Heart right ventricle (tissue), 16 donors: ENCODE data around the gene TMEM167A. TPM values are rescaled to one million over a fixed set of nuclear protein-coding genes. Genes with fewer than 3 reads are reported as not detected.
A peak's percentile ranks its signal among the peaks of the same experiment; 100 is the strongest.

Source experiments
- ATAC-seq, 8 donors: fragments of 200-7000 bp; cut with Tn5 transposase; one replicate each; pipeline ENCODE4 v1.9.1; 2020; ENCODE audit warnings: mild to moderate bottlenecking in 8 of 8, moderate library complexity in 8 of 8, moderate number of reproducible peaks in 1 of 8
- DNase-seq, 2 donors: peaks; one replicate each; pipeline ENCODE4 v3.0.0-alpha.2; 2020
- H3K27ac ChIP-seq, 10 donors: fragments of 200-600 bp; sonication (generic) in 2 of 10; one replicate each; pipeline versions ENCODE4 v1.5.0 to v1.8.0; 2020 to 2022; ENCODE audit warnings: mild to moderate bottlenecking in 3 of 10
- H3K27me3 ChIP-seq, 7 donors: fragments of 200-600 bp; one replicate each; pipeline ENCODE4 v1.8.0; 2021 to 2022; ENCODE audit warnings: mild to moderate bottlenecking in 2 of 7
- H3K36me3 ChIP-seq, 9 donors: fragments of 200-600 bp; sonication (generic) in 1 of 9; one replicate each; pipeline versions ENCODE4 v1.5.0 to v1.8.0; 2020 to 2022; ENCODE audit warnings: mild to moderate bottlenecking in 2 of 9
- H3K4me1 ChIP-seq, 9 donors: fragments of 200-600 bp; sonication (generic) in 1 of 9; one replicate each; pipeline versions ENCODE4 v1.5.0 to v1.8.0; 2020 to 2022; ENCODE audit warnings: mild to moderate bottlenecking in 4 of 9
- H3K4me3 ChIP-seq, 10 donors: fragments of 200-600 bp; sonication (generic) in 2 of 10; one replicate each; pipeline versions ENCODE4 v1.5.0 to v1.8.0; 2020 to 2022; ENCODE audit warnings: mild to moderate bottlenecking in 7 of 10, moderate library complexity in 2 of 10
- H3K9me3 ChIP-seq, 11 donors: fragments of 200-600 bp in 10 of 11; sonication (generic) in 2 of 11; one replicate each; pipeline versions ENCODE4 v1.5.0 to v1.8.0; 2013 to 2022; ENCODE audit warnings: mild to moderate bottlenecking in 2 of 11, control low read depth in 1 of 11, moderate library complexity in 1 of 11
- CTCF ChIP-seq, 9 donors: fragments of 200-600 bp; sonication (generic) in 2 of 9; IDR thresholded peaks; one replicate each; pipeline versions ENCODE4 v1.5.0 to v1.8.0; 2021 to 2022; ENCODE audit warnings: antibody characterized with exemption in 9 of 9, mild to moderate bottlenecking in 5 of 9, moderate library complexity in 1 of 9
- WGBS, 2 donors: extraction: QIAGEN DNeasy Blood & Tissue Kit; methylation state at CpG; one replicate each; pipeline ENCODE4 v1.1.7; 2013; ENCODE audit warnings: inconsistent platforms in 1 of 2; 5-methylcytosine and 5-hydroxymethylcytosine counted together
- intact Hi-C, 10 donors: fragments of 100-400 bp; cut with DNase I; formaldehyde crosslinking; loops; one replicate each; pipeline versions ENCODE4 v1.11.1 to v1.14.2; 2022
- long read RNA-seq, 3 donors: library from polyadenylated mRNA; unstranded; transcript quantifications; one replicate each; pipeline ENCODE4 v2.0.0, GENCODE V29; 2020 to 2021
- polyA plus RNA-seq, 2 donors: library from polyadenylated mRNA; stranded (reverse); fragments of 200-250 nt; gene quantifications; one replicate each; pipeline ENCODE4 v1.2.3, GENCODE V29; 2013
- total RNA-seq, 10 donors: library from RNA; stranded (reverse); fragmentation: NEBNext Ultra II Directional in 3 of 10; extraction: Animal tissue kit (Norgen Biotek cat#: 25700) in 3 of 10; gene quantifications; one replicate each; pipeline versions ENCODE4 v1.2.1 to v1.2.4, GENCODE V29; 2021 to 2023
- donor health status: Arrhythmogenic right ventricular cardiomyopathy.
- donor health status: ischemic (EF 13 %, LVEDD 7.1; RV severe dilation, severe dysfunction).
- donor health status: healthy with polysubstance abuse.
- donor health status: DM: no; HTN: yes; CAD: no.
- donor health status: DM: no; HTN: no; CAD: no.
- donor health status: ischemic (EF 25% LVEDD 6.9; RV normal size, moderate dysfunction).
- donor health status: ischemic (EF 25% LVEDD 5.7; RV mildly dilated, moderate dysfunction).
- donor health status: healthy.
- donor health status: DM: yes; HTN: yes; CAD: no.
- donor health status: Ischemic cardiomyopathy.
- donor health status: ischemic (EF 35%, LVEDD 5.7; RV mildly dilated, moderate dysfunction).
- donor health status: nonischemic (EF 11% LVEDD 7.7; RV severe dilation, severe dysfunction).
- donor health status: DM: yes; HTN: yes; CAD: no.
- donor health status: PGD.
- donor health status: ischemic (EF 29% LVEDD 5.4; RV normal size, mild dysfunction).
- donor health status: nonischemic (EF 23%, LVEDD 6.1; RV moderate dilation, normal function).

Gene TMEM167A
- total RNA-seq: 10 to 100 TPM; 35.5 to 53.5 (median 44.5) TPM
- 10 to 100 TPM; 17.6 to 34.5 TPM for polyA plus RNA-seq
- long read RNA-seq, donor 1, full-length matches to known transcripts: 75 of 87 reads
- long read RNA-seq, donor 1, partial matches to known transcripts: 4 of 87 reads
- long read RNA-seq, donor 1, other reads (novel, unspliced or antisense): 8 of 87 reads
- long read RNA-seq, donor 2, full-length matches to known transcripts: 59 of 66 reads
- long read RNA-seq, donor 2, partial matches to known transcripts: 1 of 66 reads
- long read RNA-seq, donor 2, other reads (novel, unspliced or antisense): 6 of 66 reads
- long read RNA-seq, donor 3, full-length matches to known transcripts: 46 of 64 reads
- long read RNA-seq, donor 3, partial matches to known transcripts: 3 of 64 reads
- long read RNA-seq, donor 3, other reads (novel, unspliced or antisense): 15 of 64 reads

GRCh38 chr5:83076742-83077661 is at the start of gene TMEM167A, which contains the start of gene XRCC4:
TMEM167A (minus strand) TSS chr5:83077394; CDS start chr5:83077323, 71 bp downstream.
XRCC4 (plus strand) TSS chr5:83077547; CDS start chr5:83104920, 27,373 bp downstream.
- no peak for TF ChIP-seq CTCF (IDR thresholded peaks at IDR 0.05)
- Histone ChIP-seq H3K4me3 (peak within 1 kb of the TSS; percentile 44 to 90 (median 78)), H3K27ac (peak within 1 kb of the TSS; percentile 11 to 95 (median 85)), H3K36me3 (peaks cover 0 to 13% (median 0%) of the 10 kb centered on the region in 9 donors), H3K9me3 (no peaks in the 10 kb centered on the region), H3K4me1 (peaks cover 0 to 56% (median 45%) of the 10 kb centered on the region in 9 donors), H3K27me3 (no peaks in the 10 kb centered on the region)
- peak; percentile 100 for ATAC-seq
- DNase-seq: peak; percentile 94 to 97
- intact Hi-C loops: loop anchor here in 1 of 10 donors (10.0 kb wide), 2 partner anchors 358 to 722 kb away; no protein-coding TSS in a partner anchor
- 0% methylated on average over 44 of the region's 44 CpGs for WGBS, 2 donors

- DNase-seq (no peak), ATAC-seq (peak in 1 of 8 donors; percentile 42)
- H3K27ac ChIP-seq: no peak overlapping the region
- H3K27me3 ChIP-seq: no peaks in the 10 kb centered on the region
- no peak for TF ChIP-seq CTCF (IDR thresholded peaks at IDR 0.05)
- H3K9me3 ChIP-seq: peaks cover 0 to 18% (median 0%) of the 10 kb centered on the region in 11 donors
- H3K36me3 ChIP-seq: no peaks in the 10 kb centered on the region
- 47 to 50% methylated on average over 2 of the region's 2 CpGs for WGBS, 2 donors
- intact Hi-C loops: no loop called here
- peaks cover 0 to 10% (median 0%) of the 10 kb centered on the region in 9 donors for H3K4me1 ChIP-seq
- H3K4me3 ChIP-seq: no peak overlapping the region
Observed at GRCh38 chr5:83126501-83126900, 49.3 kb upstream of the TMEM167A start.

GRCh38 chr5:83125560-83125959 is 48.4 kb upstream of the TMEM167A start:
- H3K4me3 ChIP-seq: no peak overlapping the region
- ATAC-seq (no peak), DNase-seq (no peak)
- H3K27me3 ChIP-seq: no peaks in the 10 kb centered on the region
- no peak overlapping the region for H3K27ac ChIP-seq
- WGBS, 2 donors: 75 to 76% methylated on average over 7 of the region's 7 CpGs
- peaks cover 0 to 18% (median 0%) of the 10 kb centered on the region in 11 donors for H3K9me3 ChIP-seq
- intact Hi-C loops: no loop called here
- H3K36me3 ChIP-seq: no peaks in the 10 kb centered on the region
- no peak for TF ChIP-seq CTCF (IDR thresholded peaks at IDR 0.05)
- H3K4me1 ChIP-seq: peaks cover 0 to 10% (median 0%) of the 10 kb centered on the region in 9 donors

- Histone ChIP-seq H3K27ac (no peak overlapping the region), H3K36me3 (no peaks in the 10 kb centered on the region), H3K9me3 (peaks cover 0 to 18% (median 0%) of the 10 kb centered on the region in 11 donors), H3K27me3 (no peaks in the 10 kb centered on the region), H3K4me1 (peaks cover 0 to 10% (median 0%) of the 10 kb centered on the region in 9 donors), H3K4me3 (no peak overlapping the region)
- no peak for ATAC-seq
- WGBS, 2 donors: 98 to 100% methylated on average over 1 of the region's 1 CpG
- intact Hi-C loops: no loop called here
- TF ChIP-seq CTCF (IDR thresholded peaks at IDR 0.05): no peak
- no peak for DNase-seq
Observed at GRCh38 chr5:83124593-83124992, 47.4 kb upstream of the TMEM167A start.
